Esophagus muscularis mucosa (tissue), 4 donors: Measurements from ENCODE around the gene NADSYN1. TPM values are rescaled to one million over a fixed set of nuclear protein-coding genes. Genes with fewer than 3 reads are reported as not detected.

Experiments
- DNase-seq: peaks from one replicate; pipeline ENCODE4 v3.0.0-alpha.2; 2017; ENCODE audit errors: extremely low spot score
- H3K27ac ChIP-seq, 4 donors: fragments of 200-600 bp; sonication (generic); replicated peaks in 1 of 4; 1 replicate in 3 of 4; 2 replicates in 1 of 4; pipeline ENCODE4 v1.5.1; 2016 to 2019; ENCODE audit warnings: mild to moderate bottlenecking in 1 of 4
- H3K27me3 ChIP-seq, 4 donors: fragments of 200-600 bp; sonication (generic); one replicate each; pipeline versions ENCODE4 v1.5.1 to v1.6.0; 2016 to 2019
- H3K36me3 ChIP-seq, 4 donors: fragments of 200-600 bp; sonication (generic); one replicate each; pipeline ENCODE4 v1.5.1; 2016 to 2019
- H3K4me1 ChIP-seq, 4 donors: fragments of 200-600 bp; sonication (generic); one replicate each; pipeline ENCODE4 v1.5.1; 2016 to 2019
- H3K4me3 ChIP-seq, 4 donors: fragments of 200-600 bp; sonication (generic); 1 replicate in 2 of 4; 2 replicates in 2 of 4; pipeline ENCODE4 v1.5.1; 2016 to 2019; ENCODE audit warnings: mild to moderate bottlenecking in 4 of 4, moderate library complexity in 1 of 4
- H3K9me3 ChIP-seq, 4 donors: fragments of 200-600 bp; sonication (generic); 1 replicate in 3 of 4; 2 replicates in 1 of 4; pipeline ENCODE4 v1.5.1; 2016 to 2019
- EP300 ChIP-seq: sonication (generic); formaldehyde crosslinking; IDR thresholded peaks from one replicate; pipeline ENCODE4 v1.6.1; 2017; ENCODE audit warnings: antibody characterized with exemption
- POLR2A ChIP-seq: fragments of 450-650 bp; IDR thresholded peaks from one replicate; pipeline ENCODE4 v1.6.1; 2017; ENCODE audit warnings: antibody characterized with exemption, moderate library complexity, mild to moderate bottlenecking, low read depth
- POLR2AphosphoS5 ChIP-seq, 2 donors: sonication (generic); formaldehyde crosslinking; IDR thresholded peaks; one replicate each; pipeline ENCODE4 v1.6.1; 2017; ENCODE audit warnings: antibody characterized with exemption in 2 of 2
- WGBS: methylation state at CpG from one replicate; pipeline ENCODE4 v1.1.5; 2018; 5-methylcytosine and 5-hydroxymethylcytosine counted together
- intact Hi-C: fragments of 100-400 bp; cut with DNase I; formaldehyde crosslinking; loops from one replicate; pipeline ENCODE4 v1.15.1; 2023
- total RNA-seq, 4 donors: library from RNA; depleted of rRNA; stranded (reverse); fragments of >200 nt; gene quantifications; one replicate each; pipeline versions ENCODE4 v1.1.0 to v1.2.1, GENCODE V29; 2016
- TF ChIP-seq, protein P1 (sequence below), 3 experiments: fragments of 200-600 bp in 2 of 3; fragments of 450-650 bp in 1 of 3; sonication (generic) in 2 of 3; IDR thresholded peaks; one replicate each; pipeline ENCODE4 v1.5.1; 2017 to 2019; ENCODE audit warnings: antibody characterized with exemption in 3 of 3, mild to moderate bottlenecking in 2 of 3, moderate library complexity in 1 of 3

The NADSYN1 gene
- total RNA-seq, 4 donors from 2014 or later: 38.4 to 44.4 (median 42.2) TPM

- no peaks in the 10 kb centered on the region for H3K9me3 ChIP-seq
- TF ChIP-seq POLR2AphosphoS5 (IDR thresholded peaks at IDR 0.05): no peak
- TF ChIP-seq POLR2A: no peak
- TF ChIP-seq EP300: no peak
- TF ChIP-seq, protein P1, sequence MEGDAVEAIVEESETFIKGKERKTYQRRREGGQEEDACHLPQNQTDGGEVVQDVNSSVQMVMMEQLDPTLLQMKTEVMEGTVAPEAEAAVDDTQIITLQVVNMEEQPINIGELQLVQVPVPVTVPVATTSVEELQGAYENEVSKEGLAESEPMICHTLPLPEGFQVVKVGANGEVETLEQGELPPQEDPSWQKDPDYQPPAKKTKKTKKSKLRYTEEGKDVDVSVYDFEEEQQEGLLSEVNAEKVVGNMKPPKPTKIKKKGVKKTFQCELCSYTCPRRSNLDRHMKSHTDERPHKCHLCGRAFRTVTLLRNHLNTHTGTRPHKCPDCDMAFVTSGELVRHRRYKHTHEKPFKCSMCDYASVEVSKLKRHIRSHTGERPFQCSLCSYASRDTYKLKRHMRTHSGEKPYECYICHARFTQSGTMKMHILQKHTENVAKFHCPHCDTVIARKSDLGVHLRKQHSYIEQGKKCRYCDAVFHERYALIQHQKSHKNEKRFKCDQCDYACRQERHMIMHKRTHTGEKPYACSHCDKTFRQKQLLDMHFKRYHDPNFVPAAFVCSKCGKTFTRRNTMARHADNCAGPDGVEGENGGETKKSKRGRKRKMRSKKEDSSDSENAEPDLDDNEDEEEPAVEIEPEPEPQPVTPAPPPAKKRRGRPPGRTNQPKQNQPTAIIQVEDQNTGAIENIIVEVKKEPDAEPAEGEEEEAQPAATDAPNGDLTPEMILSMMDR (IDR thresholded peaks at IDR 0.05): no peak
- no peaks in the 10 kb centered on the region for H3K4me1 ChIP-seq
- H3K36me3 ChIP-seq: peaks cover 23 to 99% (median 77%) of the 10 kb centered on the region in 4 donors
- intact Hi-C loops: no loop called here
- H3K4me3 ChIP-seq: no peak overlapping the region
- H3K27ac ChIP-seq: no peak overlapping the region
- H3K27me3 ChIP-seq: no peaks in the 10 kb centered on the region
- WGBS: 94% methylated on average over 6 of the region's 6 CpGs
- DNase-seq: no peak
Observed at GRCh38 chr11:71440021-71440755, 12.8 kb upstream of the NADSYN1 start.

DNA sequence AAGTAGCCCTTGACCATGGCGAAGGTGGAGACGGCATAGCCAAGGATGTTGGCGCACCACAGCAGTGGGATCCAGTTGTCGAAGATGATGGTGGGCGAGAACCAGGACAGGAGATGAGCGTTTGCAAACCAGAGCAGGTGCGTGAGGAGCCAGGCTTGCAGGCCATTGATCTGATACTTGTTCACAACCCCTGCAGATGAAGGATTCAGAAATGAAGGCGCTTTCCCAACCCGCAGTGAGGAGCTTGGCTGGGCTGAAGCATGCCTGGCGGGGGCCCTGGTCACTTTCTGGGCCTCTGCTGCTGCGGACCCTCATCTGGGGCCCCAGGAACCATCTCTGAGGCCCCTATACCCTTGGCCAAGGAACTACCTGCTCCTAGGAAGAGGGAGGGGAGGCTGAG lies 11.8 kb upstream of the NADSYN1 start:
- DNase-seq: no peak
- intact Hi-C loops: no loop called here
- H3K27ac ChIP-seq: no peak overlapping the region
- peaks cover 23 to 88% (median 72%) of the 10 kb centered on the region in 4 donors for H3K36me3 ChIP-seq
- TF ChIP-seq, protein P1 (IDR thresholded peaks at IDR 0.05): no peak
- TF ChIP-seq POLR2A: no peak
- no peak for TF ChIP-seq POLR2AphosphoS5 (IDR thresholded peaks at IDR 0.05)
- TF ChIP-seq EP300: no peak
- H3K9me3 ChIP-seq: no peaks in the 10 kb centered on the region
- H3K4me1 ChIP-seq: no peaks in the 10 kb centered on the region
- WGBS: 97% methylated on average over 7 of the region's 11 CpGs
- no peak overlapping the region for H3K4me3 ChIP-seq
- H3K27me3 ChIP-seq: no peaks in the 10 kb centered on the region

- intact Hi-C loops: no loop called here
- DNase-seq: no peak
- peaks cover 0 to under 1% (median 0%) of the 10 kb centered on the region in 4 donors for H3K4me1 ChIP-seq
- H3K9me3 ChIP-seq: no peaks in the 10 kb centered on the region
- peaks cover 23 to 80% (median 69%) of the 10 kb centered on the region in 4 donors for H3K36me3 ChIP-seq
- H3K27me3 ChIP-seq: no peaks in the 10 kb centered on the region
- no peak for TF ChIP-seq POLR2AphosphoS5 (IDR thresholded peaks at IDR 0.05)
- TF ChIP-seq, protein P1 (IDR thresholded peaks at IDR 0.05): no peak
- no peak for TF ChIP-seq EP300
- no peak for TF ChIP-seq POLR2A
- no peak overlapping the region for H3K27ac ChIP-seq
- WGBS: 91% methylated on average over 8 of the region's 8 CpGs
- H3K4me3 ChIP-seq: no peak overlapping the region
Observed at GRCh38 chr11:71442123-71442522, 10.9 kb upstream of the NADSYN1 start.

GRCh38 chr11:71442880-71443279 lies 10.1 kb upstream of the NADSYN1 start:
- peaks cover 19 to 72% (median 62%) of the 10 kb centered on the region in 4 donors for H3K36me3 ChIP-seq
- 96% methylated on average over 5 of the region's 5 CpGs for WGBS
- no peak overlapping the region for H3K4me3 ChIP-seq
- intact Hi-C loops: no loop called here
- peaks cover 5 to 8% (median 7%) of the 10 kb centered on the region in 4 donors for H3K4me1 ChIP-seq
- H3K27ac ChIP-seq: no peak overlapping the region
- no peaks in the 10 kb centered on the region for H3K27me3 ChIP-seq
- DNase-seq: no peak
- H3K9me3 ChIP-seq: no peaks in the 10 kb centered on the region
- TF ChIP-seq EP300 (no peak), POLR2A (no peak), POLR2AphosphoS5 (IDR thresholded peaks at IDR 0.05) (no peak)
- TF ChIP-seq, protein P1 (IDR thresholded peaks at IDR 0.05): no peak
